ENCODE measurements around the gene DCAF7.

DNA sequence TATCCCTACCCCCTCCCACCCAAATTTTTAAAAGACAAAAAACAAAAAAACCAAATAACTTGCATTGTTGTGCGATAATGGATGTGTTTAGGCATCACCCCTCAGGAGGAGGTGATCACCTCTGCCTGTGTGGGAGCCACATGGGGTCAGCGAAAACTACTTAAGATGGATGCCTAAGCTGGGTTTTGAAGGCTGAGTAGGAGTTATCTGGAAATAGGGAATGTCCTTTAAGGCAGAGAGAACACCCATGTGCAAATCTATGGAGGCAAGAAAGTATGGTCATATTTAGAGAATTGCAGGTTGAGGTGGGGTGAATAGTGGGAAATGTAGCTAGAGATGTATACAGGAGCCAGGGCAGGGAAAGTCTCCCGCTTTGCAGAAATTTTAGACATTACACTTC lies 44.9 kb downstream of the DCAF7 start:
- TF ChIP-seq CTCF (IDR thresholded peaks at IDR 0.05) (no peak), REST (IDR thresholded peaks at IDR 0.05; ENCODE audit: insufficient read depth in 1 of 2, low read depth in 2 of 2, low read length in 1 of 2) (no peak)
